Hematopoietic multipotent progenitor cell (in vitro differentiated cells): Measurements from ENCODE around the gene EIF2B2. TPM values are rescaled to one million over a fixed set of nuclear protein-coding genes. Genes with fewer than 3 reads are reported as not detected.

Experiments used
- DNase-seq, 3 donors: peaks; one replicate each; pipeline ENCODE4 v3.0.0-alpha.2; 2011 to 2015; ENCODE audit warnings: low read depth in 2 of 3, low spot score in 2 of 3
- total RNA-seq: library from RNA; depleted of rRNA; stranded (reverse); fragments of >200 nt; gene quantifications from one replicate; pipeline ENCODE4 v1.2.3, GENCODE V29; 2012

EIF2B2 gene
- total RNA-seq, 1 donor: 45.5 TPM

DNA sequence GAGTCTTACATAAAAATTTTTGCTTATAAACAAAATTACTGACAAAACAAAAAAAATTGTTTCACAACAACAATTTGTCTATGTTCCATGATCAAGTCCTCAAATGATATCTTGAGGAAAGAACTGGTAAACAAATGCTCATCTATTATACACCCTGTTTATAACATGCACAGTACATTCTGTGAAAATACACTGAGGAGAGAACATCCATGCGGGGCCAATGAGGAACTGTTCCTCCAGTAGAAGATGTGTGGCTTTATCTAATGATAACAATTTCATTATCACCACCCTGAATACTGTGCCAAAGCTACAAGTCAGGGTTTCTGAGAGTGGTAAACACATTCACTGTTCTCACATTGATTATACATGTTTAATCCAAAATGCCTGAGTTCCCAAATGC lies 37.8 kb downstream of the EIF2B2 start:
- DNase-seq: no peak

DNA sequence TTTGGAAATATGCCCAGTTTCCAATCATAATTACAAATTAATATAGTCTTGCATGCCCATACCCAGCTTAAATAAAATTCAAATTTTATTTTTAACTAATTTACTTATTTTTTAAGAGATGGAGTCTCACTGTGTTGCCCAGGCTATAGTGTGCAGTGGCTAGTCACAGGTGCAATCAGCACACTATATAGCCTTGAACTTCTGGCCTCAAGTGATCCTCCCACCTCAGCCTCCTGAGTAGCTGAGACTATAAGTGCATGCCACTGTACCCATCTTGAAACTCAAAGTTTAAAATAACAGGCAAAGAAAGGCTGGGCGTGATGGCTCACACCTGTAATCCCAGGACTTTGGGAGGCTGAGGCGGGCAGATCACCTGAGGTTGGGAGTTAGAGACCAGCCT lies 38.2 kb downstream of the EIF2B2 start:
- DNase-seq: no peak

DNA sequence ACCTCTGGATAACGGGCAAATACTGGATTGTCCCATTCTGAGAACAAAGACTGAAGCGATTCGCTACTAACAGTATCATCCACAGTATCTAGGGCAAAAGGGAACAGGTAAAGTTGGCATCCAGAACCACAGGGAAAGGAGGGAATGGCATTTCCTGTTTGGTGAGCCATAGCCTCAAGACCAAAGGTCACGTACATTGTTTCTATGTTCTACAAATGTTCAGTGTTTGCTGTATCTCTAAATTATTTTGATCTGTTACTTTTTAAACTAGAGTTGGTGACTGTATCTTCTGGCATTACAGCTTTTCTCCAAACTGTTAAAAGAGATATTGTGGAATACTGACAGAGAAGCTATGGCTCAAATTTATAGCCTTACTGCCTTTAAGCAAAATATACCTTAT lies 38.9 kb downstream of the EIF2B2 start:
- no peak for DNase-seq

DNA sequence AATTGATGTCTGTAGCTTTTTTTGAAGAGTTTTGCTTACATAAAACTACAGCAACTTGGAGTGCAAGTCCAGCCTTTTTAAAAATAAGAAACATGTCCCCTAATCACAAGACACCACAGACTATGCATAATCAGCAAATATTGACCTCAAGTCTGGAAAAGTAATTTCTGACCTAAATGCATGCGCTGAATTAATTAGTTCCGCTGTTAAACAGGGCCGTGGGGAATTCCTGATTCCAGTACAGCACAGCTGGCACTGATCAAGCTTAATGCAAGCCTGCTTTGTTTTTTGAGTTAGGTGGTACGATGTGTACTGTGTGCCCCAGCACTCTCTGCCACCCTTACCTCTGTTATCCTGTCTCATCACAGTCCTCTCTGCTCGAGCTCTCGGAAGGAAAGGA lies 39.3 kb downstream of the EIF2B2 start:
- no peak for DNase-seq

DNA sequence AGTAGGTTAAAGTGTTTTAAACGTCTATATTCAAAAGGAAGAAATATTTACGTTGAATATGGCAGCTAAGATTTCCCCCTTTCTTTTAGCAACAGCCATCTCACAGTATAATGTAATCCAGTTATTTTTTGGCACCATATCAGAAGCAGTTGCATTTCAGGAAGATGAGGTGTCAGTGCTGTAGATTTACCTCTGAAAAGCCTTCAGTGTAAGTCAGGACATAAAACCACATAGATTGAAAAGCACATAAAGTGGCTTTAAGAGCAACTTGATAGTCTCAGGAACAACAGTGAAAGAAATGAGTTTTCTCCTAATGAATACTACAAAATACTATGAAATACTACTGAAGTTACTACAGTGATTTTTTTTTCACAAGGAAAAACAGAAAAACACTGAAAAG lies 41.6 kb downstream of the EIF2B2 start:
- DNase-seq: peak in 2 of 3 donors; percentile 39 to 70

DNA sequence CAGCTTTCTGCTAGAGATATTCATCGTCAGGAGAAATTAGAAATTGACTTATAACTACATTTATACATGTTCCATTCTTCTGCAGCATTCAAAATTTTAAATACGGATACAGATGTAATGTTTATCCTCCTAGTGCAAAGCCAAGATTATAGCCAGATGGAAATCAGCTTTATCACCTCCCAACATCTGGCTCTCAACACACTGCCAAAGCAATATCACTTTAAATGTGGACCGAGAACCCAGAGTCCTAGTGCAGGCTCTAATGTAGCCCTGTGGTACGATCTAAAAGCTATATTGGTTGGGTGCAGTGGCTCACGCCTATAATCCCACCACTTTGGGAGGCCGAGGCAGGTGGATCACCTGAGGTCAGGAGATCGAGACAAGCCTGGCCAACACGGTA lies 42.0 kb downstream of the EIF2B2 start:
- DNase-seq: peak in 2 of 3 donors; percentile 56 to 87

DNA sequence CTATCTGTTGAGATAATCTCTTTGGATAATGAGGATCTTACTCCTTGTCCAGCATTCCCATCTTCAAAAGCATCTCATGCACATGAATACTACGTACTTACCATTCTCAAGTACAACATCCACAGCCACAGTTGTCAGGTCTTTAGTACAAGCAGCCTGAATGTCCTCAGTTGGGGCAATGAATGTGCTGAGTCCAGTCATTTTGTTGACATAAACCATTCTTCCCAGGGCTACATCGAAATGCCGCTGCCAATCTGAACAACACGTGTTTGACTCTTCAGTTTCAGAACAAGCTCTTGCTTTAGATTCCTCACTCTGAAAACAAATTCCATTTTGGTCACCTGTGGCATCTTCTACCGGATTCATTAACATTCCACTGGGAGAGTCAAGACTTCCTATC lies 43.6 kb downstream of the EIF2B2 start:
- DNase-seq: no peak

DNA sequence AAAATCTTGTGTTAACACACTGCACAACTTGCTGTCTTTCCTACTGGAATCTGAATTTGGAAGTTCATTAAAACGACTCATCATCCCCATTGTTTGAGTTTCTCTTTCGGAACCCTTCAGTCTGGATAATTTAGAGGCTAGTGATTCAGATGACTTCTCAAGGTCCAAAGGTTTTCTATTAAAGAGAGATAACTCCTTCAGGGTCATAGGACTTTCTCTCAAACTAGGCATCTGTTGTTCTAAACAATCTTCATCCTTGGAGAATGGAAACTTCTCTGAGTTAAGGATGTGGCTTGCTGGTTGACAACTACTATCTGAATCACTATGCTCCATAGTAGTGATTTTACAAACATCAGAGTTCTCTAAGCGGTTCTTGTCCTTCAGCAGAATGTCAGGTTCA lies 44.2 kb downstream of the EIF2B2 start:
- DNase-seq: no peak

DNA sequence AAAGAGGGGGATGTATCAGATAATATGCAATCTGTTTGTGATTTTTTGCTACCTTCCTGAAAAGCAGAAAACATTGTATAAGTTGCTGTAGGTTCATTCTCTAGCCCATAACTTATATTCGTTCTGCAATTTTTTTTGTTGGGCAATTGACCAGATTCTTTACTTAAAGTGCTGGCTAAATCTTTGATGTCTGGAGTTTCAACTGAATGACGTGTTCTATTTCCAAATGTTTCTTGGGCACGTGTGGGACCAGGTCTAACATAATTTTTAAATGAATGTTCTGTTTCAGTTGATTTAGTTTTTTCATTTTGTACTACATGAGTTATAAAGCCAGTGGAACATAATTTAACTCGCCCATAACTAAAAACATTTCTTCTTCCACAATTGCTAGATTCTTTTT lies 44.8 kb downstream of the EIF2B2 start:
- DNase-seq: no peak

DNA sequence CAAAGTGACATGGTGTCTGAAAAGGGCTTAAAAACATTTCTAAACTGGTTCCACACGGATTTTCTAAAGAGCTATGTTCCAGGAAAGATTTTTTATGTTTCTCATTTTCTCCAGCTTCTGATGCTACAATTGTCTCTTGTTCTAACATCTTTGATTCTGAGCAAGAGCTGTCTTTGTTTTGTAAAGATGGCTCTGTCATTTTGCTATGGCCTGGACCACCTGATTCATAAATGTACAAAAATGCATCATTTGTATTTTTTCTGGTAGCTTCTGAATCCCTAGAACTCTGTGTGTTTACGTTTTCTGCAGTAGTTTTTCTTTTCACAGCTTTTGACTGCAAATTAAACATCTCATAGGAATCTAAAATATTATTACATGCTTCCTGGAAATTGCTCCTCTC lies 45.4 kb downstream of the EIF2B2 start:
- no peak for DNase-seq

DNA sequence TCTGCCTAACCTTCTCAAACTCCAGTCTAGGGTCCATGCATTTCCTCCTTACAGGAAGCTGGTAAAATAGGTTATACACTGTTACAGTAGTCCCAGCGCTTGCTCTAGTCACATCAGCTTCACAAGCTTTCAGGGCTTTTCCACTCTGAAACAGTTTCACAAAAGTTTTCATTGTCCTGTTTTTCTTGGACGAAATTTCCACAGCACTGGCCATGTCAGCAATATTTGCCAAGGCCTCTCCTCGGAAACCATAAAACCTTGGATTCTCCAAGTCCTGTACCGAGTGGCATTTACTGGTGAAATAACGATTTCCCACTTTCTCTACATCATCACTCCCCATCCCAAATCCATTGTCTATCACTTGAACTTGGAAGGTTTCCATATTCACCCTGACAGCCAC lies 46.4 kb downstream of the EIF2B2 start:
- no peak for DNase-seq

DNA sequence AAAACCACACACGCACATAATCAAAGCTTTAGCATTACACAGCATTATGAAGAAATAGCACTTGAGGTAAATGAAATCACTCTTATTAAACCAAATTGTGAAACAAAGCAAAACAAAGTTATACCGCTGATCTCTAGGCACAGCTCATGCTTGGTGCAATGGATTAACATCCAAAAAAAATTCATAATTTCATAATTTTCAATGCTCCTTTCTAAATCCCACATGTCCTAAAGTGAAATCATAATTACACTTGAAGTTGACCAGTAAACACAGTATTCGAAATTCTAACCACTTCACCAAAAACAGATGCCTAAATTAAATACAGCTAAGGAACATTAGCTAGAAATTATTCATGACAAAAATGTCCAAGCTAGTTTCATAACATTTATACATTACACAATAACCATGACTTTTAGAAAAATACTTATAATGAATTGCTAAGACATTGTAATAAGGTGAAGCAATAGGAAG lies 47.0 kb downstream of the EIF2B2 start:
- no peak for DNase-seq

DNA sequence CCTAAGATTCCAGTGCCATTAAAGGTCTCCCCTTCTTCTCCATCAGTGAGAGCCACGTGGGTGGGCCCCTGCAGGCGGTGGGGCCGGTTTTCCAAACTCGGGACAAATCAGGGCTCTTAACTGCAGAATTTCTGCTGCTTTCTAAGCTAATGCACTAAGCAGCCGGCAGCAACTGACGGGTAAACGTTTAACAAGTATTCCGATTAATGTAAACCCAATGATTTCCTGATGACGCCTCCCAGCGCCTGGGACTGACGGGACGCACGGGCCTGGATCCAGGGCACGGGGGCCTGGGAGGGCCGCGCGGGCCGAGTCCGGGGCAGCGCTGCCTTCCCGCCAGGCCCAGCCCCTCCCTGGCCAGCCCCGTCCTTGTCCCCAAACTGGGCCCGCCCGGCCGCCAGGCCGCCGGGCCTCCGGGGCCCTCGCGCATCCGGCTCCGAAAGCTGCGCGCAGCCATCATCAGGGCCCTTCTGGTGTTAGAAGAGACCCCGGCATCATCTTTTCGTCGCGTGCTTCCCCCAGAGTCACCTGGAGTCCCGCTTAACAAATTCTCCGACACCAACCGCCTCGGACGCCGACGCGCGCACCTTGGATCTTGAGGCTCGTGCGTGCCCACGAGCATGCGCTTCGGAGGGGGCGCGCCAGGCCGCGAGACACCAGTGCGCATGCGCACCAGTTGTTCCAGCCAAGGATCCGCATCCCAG lies 48.3 kb downstream of the EIF2B2 start, which contains the start of gene MLH3:
MLH3 (minus strand) TSS at position 616 of the 704 bp plus-strand sequence. CDS start 1,812 bp downstream, outside the sequence.
- DNase-seq: peak; percentile 75 to 83 (median 82)

DNA sequence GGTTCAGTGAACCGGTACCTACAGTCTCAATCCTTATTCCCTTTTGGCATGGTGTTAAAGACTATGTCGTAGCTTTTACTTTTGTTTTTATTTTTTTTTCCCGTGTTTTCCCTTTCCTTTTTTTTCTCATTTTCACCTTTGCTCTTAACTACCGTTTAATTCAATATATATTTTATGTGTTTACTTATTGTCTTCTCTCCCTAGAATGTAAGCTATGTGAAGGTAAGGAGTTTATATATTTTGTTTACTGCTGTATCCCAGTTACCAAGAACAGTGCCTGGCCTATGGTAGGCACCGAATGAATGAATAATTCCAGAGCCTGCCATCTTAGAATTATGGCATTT lies 48.8 kb downstream of the EIF2B2 start:
- DNase-seq: no peak

DNA sequence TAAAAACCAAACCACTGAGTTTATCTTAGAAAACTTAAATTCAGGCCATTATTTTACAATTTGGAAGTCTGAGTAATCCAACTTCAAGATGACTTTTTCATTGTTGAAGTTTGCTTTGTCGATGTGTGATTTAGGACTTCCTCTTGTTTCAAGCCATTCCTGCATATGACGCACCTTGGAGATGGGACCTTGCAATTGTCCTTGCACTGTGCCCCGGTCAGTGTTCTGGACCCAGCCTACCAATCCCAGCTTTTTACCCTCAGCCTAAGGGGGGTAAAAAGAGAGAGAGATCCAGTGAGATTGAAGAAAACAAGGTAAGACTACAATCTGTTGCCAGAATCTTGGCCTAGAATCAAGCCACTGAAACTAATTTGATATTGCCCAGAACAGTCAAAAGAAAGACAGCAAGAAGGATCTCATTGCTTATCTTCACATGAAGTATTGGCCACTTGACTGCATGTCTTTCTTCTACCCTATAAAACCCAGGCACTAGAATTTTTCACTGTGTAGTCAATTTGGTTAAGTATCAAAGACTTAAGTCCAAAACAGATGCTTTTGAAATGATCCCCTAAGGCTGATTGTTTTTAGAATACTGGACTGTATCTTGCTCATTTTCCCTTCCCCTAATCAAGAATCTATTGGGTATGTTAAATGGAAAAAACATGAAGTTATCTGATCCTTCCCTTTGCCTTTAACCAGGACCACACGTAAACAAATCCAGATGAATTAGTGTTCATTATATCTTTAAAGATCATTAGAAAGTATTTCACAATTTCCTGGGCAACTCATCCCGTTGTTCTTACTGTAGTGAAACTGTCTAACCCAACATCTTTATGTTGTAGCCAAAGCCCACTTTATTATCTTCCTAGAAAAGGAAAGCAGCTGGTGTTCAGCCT lies 50.9 kb downstream of the EIF2B2 start:
- no peak for DNase-seq

DNA sequence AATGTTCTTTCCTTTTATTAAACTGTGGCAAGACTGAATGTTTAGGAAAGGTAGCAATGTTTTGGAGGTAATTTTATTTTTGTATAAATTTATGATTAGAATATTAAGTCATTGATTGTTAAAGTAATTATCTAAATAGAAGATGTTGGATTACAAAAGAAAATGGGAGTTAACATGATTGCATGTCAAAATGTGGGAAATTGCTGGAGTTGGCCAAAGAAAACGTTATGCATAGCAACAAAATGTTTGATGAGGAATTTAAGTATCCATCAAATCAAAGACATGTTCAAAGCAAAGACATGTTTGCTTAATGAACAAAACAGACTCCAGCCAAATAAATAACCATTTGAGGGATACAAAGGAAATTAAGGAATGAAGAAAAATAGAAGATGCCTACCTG lies 51.7 kb downstream of the EIF2B2 start:
- no peak for DNase-seq

DNA sequence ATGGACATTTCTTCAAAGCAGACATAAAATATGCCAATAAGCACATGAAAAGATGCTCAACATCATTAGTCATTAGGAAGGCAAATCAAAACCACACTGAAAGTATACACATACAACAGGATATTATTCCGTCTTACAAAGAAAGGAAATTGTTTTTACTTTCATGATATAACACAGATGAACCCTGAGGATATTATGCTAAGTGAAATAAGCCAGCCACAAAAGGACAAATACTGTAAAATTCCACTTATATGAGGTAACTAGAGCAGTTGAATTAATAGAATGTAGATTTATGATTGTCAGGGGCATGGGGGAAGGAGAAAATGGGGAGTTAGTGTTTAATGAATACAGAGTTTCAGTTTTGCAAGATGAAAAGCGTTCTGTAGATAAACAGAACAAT lies 56.9 kb downstream of the EIF2B2 start:
- no peak for DNase-seq

DNA sequence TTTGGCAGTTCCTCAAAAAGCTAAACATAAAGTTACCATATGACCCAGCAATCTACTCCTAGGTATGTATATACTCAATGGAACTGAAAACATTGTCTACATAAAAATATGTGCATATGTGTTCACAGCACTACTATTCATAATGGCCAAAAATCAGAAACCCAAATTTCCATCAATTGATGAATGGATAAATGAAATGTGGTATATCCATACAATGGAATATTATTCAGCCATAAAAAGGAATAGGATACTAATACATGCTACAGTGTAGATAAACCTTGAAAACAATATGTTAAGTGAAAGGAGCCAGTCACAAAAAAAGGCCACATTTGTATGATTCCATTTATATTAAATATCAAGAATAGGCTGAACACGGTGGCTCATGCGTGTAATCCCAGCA lies 57.7 kb downstream of the EIF2B2 start:
- DNase-seq: no peak
